Erythroblast (primary cell): Measurements from ENCODE around the gene GALNT6.

Experiments
- DNase-seq, 2 experiments: peaks; one replicate each; lab custom pipeline; 2025; lab: John Stamatoyannopoulos, UW
- GATA1 ChIP-seq: IDR thresholded peaks from 2 replicates; pipeline ENCODE4 v1.6.1; 2011; ENCODE audit warnings: low read depth, mild to moderate bottlenecking, control low read depth, low read length, moderate library complexity
- POLR2A ChIP-seq: IDR thresholded peaks from 2 replicates; pipeline ENCODE4 v1.6.1; 2011; ENCODE audit warnings: mild to moderate bottlenecking, low read length

Gene GALNT6

DNA sequence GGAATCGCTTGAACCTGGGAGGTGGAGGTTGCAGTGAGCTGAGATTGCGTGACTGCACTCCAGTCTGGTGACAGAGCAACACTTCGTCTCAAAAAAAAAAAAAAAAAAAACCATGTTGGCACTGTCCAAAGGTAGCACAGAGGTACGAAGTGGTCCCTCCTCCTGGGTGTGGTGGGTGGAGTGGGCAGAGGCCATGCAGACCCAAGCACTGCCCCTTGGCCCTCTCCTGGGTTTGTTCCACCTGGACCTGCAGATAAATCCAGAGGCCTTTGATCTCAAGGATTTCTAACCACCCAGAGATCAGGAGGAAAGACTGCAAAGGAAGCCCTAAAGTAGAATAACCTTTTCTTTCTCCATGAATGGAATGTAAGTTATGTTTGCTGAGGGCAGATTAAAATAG is 8.7 kb upstream of the GALNT6 start:
- DNase-seq = no peak
- TF ChIP-seq GATA1 = no peak
- TF ChIP-seq POLR2A = no peak

- DNase-seq = no peak
- TF ChIP-seq POLR2A (no peak), GATA1 (no peak)
These were observed 6.5 kb upstream of the GALNT6 start for GRCh38 chr12:51397670-51398069.

- peak; percentile 67 to 88 for DNase-seq
- peak; percentile 41 for TF ChIP-seq POLR2A
- TF ChIP-seq GATA1 = peak; percentile 84
These were observed 4.4 kb upstream of the GALNT6 start for GRCh38 chr12:51395283-51396230.

GRCh38 chr12:51393676-51394545 is 2.7 kb upstream of the GALNT6 start:
- DNase-seq = peak in 1 of 2 experiments; percentile 41
- TF ChIP-seq POLR2A (no peak), GATA1 (no peak)

DNA sequence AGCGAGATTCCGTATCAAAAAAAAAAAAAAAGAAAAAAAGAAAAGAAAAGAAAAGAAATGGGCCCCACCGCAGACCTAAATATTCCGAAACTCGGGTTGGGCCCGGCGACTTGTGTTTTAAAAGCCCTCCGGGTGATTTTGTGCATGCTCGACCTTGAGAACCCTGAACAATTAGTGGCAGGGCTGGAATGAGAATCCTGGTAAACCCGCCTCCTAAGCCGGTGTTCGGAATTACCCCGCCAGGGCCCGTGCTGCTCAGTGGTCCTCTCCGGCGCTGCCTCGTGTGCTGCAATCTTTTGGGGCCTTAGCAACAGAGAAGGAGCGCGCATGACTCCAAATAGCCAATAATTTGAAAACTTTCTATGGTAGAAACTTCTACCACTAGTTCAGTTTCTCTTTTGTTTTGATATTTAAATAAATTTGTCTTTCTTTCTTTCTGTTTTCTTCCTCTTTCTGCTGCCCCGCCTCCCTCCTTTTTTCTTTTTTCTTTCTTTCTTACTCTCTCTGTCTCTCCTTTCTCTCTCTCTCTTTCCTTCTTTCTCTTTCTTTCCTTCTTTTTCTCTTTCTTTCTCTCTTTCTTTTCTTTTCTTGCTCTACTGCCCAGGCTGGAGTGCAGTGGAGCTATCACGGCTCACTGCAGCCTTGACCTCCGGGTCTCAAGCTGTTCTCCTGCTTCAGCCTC is 1.5 kb upstream of the GALNT6 start:
- TF ChIP-seq POLR2A (no peak), GATA1 (no peak)

DNA sequence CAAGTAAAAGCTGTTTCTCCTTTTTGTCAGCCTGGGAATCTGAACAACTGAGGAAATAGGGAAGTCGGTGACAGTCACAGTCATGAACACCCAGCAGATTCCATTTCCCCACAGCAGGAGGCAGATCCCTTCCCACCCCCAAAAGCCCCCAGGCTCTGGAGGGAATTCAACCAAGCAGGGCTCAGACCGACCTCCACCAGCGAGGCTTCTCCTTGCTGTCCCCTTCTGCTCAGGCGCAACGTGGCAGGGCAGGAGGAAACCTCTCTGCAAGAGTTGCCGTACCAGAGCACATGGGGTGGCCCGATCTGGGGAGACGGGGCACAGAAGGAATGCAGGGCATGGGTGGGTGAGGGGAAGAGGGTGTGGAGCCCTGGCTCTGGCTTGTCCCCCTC is 319 bp downstream of the GALNT6 start:
- DNase-seq = peak; percentile 59 to 62
- TF ChIP-seq POLR2A (no peak), GATA1 (no peak)

More for the DNA sequence above, 1.5 kb upstream of the GALNT6 start:
- DNase-seq = peak; percentile 20 to 27

GRCh38 chr12:51390457-51390856 is 749 bp downstream of the GALNT6 start:
- DNase-seq = peak in 1 of 2 experiments; percentile 30
- no peak for TF ChIP-seq POLR2A
- no peak for TF ChIP-seq GATA1

- TF ChIP-seq GATA1 (no peak), POLR2A (peak; percentile 87)
- peak; percentile 88 to 95 for DNase-seq
These were observed 1.8 kb downstream of the GALNT6 start for GRCh38 chr12:51389302-51389999.

DNA sequence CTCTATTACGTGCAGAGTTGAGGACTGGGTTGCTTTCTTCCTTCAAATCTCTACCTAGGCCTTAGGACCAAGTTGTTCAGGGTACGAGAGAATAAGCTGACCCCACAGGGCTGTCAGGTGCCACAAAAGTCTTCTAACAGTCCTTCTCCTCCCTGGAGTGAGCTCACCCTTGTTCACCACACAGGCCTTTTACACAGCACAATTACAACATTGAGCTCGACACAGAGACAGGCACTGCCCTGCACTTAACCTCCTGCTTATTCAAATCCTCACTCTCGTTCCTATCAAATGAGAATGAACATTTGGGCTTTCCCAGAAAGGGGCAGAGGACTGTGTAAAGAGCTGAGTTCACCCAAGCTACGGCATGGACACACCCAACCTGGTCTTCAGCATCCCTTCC is 2.4 kb downstream of the GALNT6 start:
- DNase-seq = peak in 1 of 2 experiments; percentile 44
- TF ChIP-seq POLR2A = no peak
- no peak for TF ChIP-seq GATA1

GRCh38 chr12:51388069-51388799 is 3.0 kb downstream of the GALNT6 start:
- peak; percentile 87 for DNase-seq
- TF ChIP-seq POLR2A (no peak), GATA1 (no peak)

- TF ChIP-seq POLR2A (no peak), GATA1 (no peak)
- DNase-seq = no peak
These were observed 4.9 kb downstream of the GALNT6 start for GRCh38 chr12:51386351-51386750.
